GM10266 (cell line): ENCODE measurements around the gene F11.
"Not testable (repeated sequence)": the region's sequence is repeated elsewhere in the genome, so short reads cannot be mapped to it uniquely, and the experiment has no call there.

Experiments
- DNase-seq: peaks from one replicate; pipeline ENCODE4 v3.0.0; 2012; ENCODE audit errors: extremely low spot score
- CTCF ChIP-seq: IDR thresholded peaks from 2 replicates; pipeline ENCODE4 v1.5.1; 2012; ENCODE audit warnings: mild to moderate bottlenecking, low read depth; ENCODE audit not compliant: control insufficient read depth, insufficient read depth; ENCODE audit errors: missing control alignments

Gene F11

GRCh38 chr4:186271081-186271678 lies 5.2 kb downstream of the F11 start:
- TF ChIP-seq CTCF, result no peak
- DNase-seq, result no peak

- DNase-seq, result no peak
- no peak for TF ChIP-seq CTCF
Measured at GRCh38 chr4:186272699-186273391, 6.9 kb downstream of the F11 start.

GRCh38 chr4:186273392-186273789 lies 7.4 kb downstream of the F11 start:
- not testable (repeated sequence) for DNase-seq

- TF ChIP-seq CTCF, result no peak
- no peak for DNase-seq
Measured at GRCh38 chr4:186283311-186283710, 17.3 kb downstream of the F11 start.

GRCh38 chr4:186285147-186285546 lies 19.2 kb downstream of the F11 start:
- TF ChIP-seq CTCF, result no peak
- DNase-seq, result no peak

- TF ChIP-seq CTCF, result no peak
- DNase-seq, result no peak
Measured at GRCh38 chr4:186286581-186286980, 20.6 kb downstream of the F11 start.

GRCh38 chr4:186291256-186291890 lies 25.4 kb downstream of the F11 start:
- TF ChIP-seq CTCF, result no peak
- DNase-seq, result no peak
